Tibial artery (tissue), 4 donors: Measurements from ENCODE around the gene CLIP2.

Experiments
- DNase-seq, 2 donors: peaks; one replicate each; pipeline ENCODE4 v3.0.0-alpha.2; 2019
- H3K27ac ChIP-seq, 2 donors: fragments of 200-600 bp; sonication (generic) in 1 of 2; 1 replicate in 1 of 2; 2 replicates in 1 of 2; pipeline ENCODE4 v1.5.1; 2018 to 2019; ENCODE audit warnings: mild to moderate bottlenecking in 1 of 2
- H3K27me3 ChIP-seq, 2 donors: fragments of 200-600 bp; sonication (generic) in 1 of 2; one replicate each; pipeline versions ENCODE4 v1.5.1 to v1.6.0; 2016 to 2019
- H3K36me3 ChIP-seq, 3 donors: fragments of 200-600 bp; sonication (generic) in 2 of 3; one replicate each; pipeline ENCODE4 v1.5.1; 2016 to 2019; ENCODE audit warnings: mild to moderate bottlenecking in 2 of 3
- H3K4me1 ChIP-seq, 4 donors: fragments of 200-600 bp; sonication (generic) in 2 of 4; 1 replicate in 3 of 4; 2 replicates in 1 of 4; pipeline ENCODE4 v1.5.1; 2016 to 2019
- H3K4me3 ChIP-seq, 2 donors: fragments of 200-600 bp; sonication (generic) in 1 of 2; 1 replicate in 1 of 2; 2 replicates in 1 of 2; pipeline ENCODE4 v1.5.1; 2018 to 2019; ENCODE audit warnings: mild to moderate bottlenecking in 2 of 2
- H3K9me3 ChIP-seq, 3 donors: fragments of 200-600 bp; sonication (generic) in 1 of 3; one replicate each; pipeline ENCODE4 v1.5.1; 2016 to 2019
- intact Hi-C: fragments of 100-400 bp; cut with DNase I; formaldehyde crosslinking; loops from one replicate; pipeline ENCODE4 v1.15.0; 2023; ENCODE audit warnings: low total_unique reads
- TF ChIP-seq, protein P1 (sequence below), 2 experiments: fragments of 200-600 bp in 1 of 2; fragments of 450-650 bp in 1 of 2; IDR thresholded peaks; one replicate each; pipeline ENCODE4 v1.5.1; 2017 to 2019; ENCODE audit warnings: antibody characterized with exemption in 2 of 2, mild to moderate bottlenecking in 1 of 2, moderate library complexity in 1 of 2

Gene CLIP2

DNA sequence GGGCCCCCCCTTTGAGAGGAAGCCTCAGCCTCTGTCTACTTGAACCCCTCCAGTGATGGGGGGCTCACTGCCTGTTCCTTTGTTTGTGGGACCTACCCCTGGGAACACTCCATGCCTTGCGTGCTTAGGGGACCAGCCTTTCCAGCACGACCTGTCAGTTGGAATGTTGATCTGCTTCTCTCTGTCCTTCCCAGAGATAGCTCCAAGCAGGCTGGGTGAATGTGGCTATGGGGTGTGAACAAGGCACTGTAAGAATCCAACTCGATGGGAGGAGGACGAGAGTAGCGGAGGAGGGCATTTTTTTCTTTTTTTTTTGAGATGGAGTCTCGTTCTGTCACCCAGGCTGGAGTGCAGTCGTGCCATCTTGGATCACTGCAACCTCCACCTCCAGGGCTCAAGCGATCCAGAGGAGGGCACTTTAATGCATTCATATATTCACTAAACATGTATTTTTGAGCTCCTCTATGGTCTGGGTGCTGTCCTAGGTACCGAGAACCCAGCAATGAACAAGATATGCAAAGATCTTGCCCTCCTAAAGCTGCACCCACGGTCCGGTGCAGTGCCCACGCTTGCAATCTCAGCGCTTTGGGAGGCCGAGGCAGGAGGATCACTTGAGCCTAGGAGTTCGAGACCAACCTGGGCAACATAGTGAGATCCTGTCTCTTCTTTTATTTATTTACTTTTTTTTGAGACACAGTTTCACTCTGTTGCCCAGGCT lies 8.5 kb downstream of the CLIP2 start:
- no peak overlapping the region for H3K27ac ChIP-seq
- intact Hi-C loops, result no loop called here
- no peaks in the 10 kb centered on the region for H3K27me3 ChIP-seq
- no peak for DNase-seq
- peaks cover 0 to 27% (median 15%) of the 10 kb centered on the region in 4 donors for H3K4me1 ChIP-seq
- no peaks in the 10 kb centered on the region for H3K9me3 ChIP-seq
- TF ChIP-seq, protein P1, sequence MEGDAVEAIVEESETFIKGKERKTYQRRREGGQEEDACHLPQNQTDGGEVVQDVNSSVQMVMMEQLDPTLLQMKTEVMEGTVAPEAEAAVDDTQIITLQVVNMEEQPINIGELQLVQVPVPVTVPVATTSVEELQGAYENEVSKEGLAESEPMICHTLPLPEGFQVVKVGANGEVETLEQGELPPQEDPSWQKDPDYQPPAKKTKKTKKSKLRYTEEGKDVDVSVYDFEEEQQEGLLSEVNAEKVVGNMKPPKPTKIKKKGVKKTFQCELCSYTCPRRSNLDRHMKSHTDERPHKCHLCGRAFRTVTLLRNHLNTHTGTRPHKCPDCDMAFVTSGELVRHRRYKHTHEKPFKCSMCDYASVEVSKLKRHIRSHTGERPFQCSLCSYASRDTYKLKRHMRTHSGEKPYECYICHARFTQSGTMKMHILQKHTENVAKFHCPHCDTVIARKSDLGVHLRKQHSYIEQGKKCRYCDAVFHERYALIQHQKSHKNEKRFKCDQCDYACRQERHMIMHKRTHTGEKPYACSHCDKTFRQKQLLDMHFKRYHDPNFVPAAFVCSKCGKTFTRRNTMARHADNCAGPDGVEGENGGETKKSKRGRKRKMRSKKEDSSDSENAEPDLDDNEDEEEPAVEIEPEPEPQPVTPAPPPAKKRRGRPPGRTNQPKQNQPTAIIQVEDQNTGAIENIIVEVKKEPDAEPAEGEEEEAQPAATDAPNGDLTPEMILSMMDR (IDR thresholded peaks at IDR 0.05), result no peak
- no peak overlapping the region for H3K4me3 ChIP-seq
- no peaks in the 10 kb centered on the region for H3K36me3 ChIP-seq

DNA sequence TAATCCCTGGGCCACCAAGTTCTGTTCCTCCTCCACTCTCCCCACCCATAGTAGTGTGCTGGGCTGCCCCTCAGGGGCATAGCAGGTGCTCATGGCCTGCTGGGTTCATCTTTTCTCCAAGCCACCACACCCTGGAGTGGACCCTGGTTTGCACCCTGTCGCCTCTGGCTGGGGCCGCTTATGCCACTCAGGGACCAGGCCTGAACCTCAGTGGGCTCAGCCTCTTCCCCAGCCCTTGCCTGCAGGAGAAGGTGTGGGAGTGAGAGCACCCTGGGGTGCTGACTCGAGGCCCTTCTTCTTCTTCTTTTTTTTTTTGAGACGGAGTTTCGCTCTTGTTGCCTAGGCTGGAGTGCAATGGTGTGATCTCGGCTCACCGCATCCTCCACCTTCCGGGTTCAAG lies 10.2 kb downstream of the CLIP2 start:
- Histone ChIP-seq H3K27me3 (no peaks in the 10 kb centered on the region), H3K9me3 (no peaks in the 10 kb centered on the region), H3K36me3 (no peaks in the 10 kb centered on the region), H3K27ac (no peak overlapping the region), H3K4me1 (peaks cover 0 to 28% (median 7%) of the 10 kb centered on the region in 4 donors), H3K4me3 (no peak overlapping the region)
- TF ChIP-seq, protein P1 (IDR thresholded peaks at IDR 0.05), result no peak
- intact Hi-C loops, result no loop called here
- no peak for DNase-seq

DNA sequence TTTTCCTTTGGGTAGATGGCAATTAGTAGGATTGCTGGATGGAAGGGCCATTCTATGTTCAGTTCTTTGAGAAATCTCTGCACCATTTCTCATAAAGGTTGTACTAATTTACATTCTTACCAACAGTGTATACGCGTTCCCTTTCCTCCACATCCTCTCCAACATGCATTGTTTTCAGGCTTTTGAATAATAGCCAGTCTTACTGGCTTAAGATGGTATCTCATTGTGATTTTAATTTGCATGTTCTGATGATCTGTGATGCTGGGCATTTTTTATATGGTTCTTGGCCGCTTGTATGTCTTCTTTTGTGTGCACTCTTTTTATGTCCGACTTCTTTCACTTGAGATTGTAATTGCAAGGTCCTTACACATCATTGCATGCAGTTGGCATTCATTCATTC lies 11.7 kb downstream of the CLIP2 start:
- Histone ChIP-seq H3K4me1 (peaks cover 0 to 22% (median 4%) of the 10 kb centered on the region in 4 donors), H3K27me3 (no peaks in the 10 kb centered on the region), H3K9me3 (no peaks in the 10 kb centered on the region), H3K36me3 (no peaks in the 10 kb centered on the region), H3K4me3 (no peak overlapping the region), H3K27ac (no peak overlapping the region)
- TF ChIP-seq, protein P1 (IDR thresholded peaks at IDR 0.05), result no peak
- no peak for DNase-seq
- intact Hi-C loops, result no loop called here

DNA sequence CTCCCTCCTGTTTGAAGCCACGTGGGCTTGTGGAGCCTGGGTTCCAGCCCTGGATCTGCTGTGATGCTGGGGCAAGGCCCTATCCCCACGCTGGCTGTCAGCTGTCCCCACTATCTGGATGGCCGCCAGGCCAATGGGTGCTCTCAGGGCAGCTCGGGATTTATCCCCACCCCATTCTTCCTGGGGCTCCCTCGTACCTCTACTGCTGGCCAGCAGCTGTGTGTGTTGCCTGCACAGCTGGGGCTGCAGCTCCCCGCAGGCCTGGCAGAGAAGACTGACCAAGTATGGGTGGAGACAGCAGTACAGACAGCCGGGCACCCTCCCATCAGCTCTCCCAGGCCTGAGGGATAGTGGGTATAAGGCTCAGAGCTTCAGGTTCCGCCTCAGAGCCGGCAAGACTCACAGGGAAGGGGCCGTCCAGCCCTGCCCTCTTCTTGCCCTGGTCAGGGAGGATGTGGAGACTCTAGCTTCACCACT lies 13.6 kb downstream of the CLIP2 start:
- no peak for DNase-seq
- TF ChIP-seq, protein P1 (IDR thresholded peaks at IDR 0.05), result no peak
- intact Hi-C loops, result no loop called here
- no peak overlapping the region for H3K4me3 ChIP-seq
- no peak overlapping the region for H3K27ac ChIP-seq
- H3K9me3 ChIP-seq, result no peaks in the 10 kb centered on the region
- no peaks in the 10 kb centered on the region for H3K36me3 ChIP-seq
- no peaks in the 10 kb centered on the region for H3K27me3 ChIP-seq
- H3K4me1 ChIP-seq, result peaks cover 6 to 40% (median 21%) of the 10 kb centered on the region in 4 donors

DNA sequence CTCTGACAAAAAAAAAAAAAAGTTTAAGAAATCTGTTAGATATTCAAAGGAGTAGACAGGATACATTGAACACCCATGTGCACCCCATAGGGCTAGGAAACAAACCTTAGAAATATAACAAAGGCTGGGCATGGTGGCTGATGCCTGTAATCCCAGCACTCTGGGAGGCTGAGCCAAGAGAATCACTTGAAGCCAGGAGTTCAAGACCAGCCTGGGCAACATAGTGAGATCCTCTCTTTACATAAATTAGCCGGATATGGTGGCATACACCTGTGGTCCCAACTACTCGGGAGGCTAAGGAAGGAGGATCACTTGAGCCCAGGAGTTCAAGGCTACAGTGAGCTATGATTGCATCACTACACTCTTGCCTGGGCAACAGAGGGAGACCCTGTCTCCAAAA lies 15.3 kb downstream of the CLIP2 start:
- intact Hi-C loops, result no loop called here
- Histone ChIP-seq H3K9me3 (no peaks in the 10 kb centered on the region), H3K4me3 (no peak overlapping the region), H3K36me3 (peaks cover 0 to 4% (median 0%) of the 10 kb centered on the region in 3 donors), H3K4me1 (peaks cover 6 to 40% (median 19%) of the 10 kb centered on the region in 4 donors), H3K27ac (no peak overlapping the region), H3K27me3 (no peaks in the 10 kb centered on the region)
- TF ChIP-seq, protein P1 (IDR thresholded peaks at IDR 0.05), result no peak
- no peak for DNase-seq
